Measurements from ENCODE around the gene EPG5. TPM values are rescaled to one million over a fixed set of nuclear protein-coding genes. Genes with fewer than 3 reads are reported as not detected.

Gene EPG5
- total and polyA plus RNA-seq, 10 of the 15 experiments (the other 5 are each of a cell fraction or from before 2014, with no cell fraction given) = 1.9 to 27.7 (median 9.0) TPM

GRCh38 chr18:45932708-45933107, 34.4 kb downstream of the EPG5 start:
- H3K4me1 ChIP-seq (ENCODE audit: control insufficient read depth, insufficient read depth, low read length) = no peaks in the 10 kb centered on the region
- ChIA-PET SMC1A (ENCODE audit: uncharacterized antibody, unreplicated experiment) (interaction anchor here (0.6 to 1.2 kb wide), 4 partner anchors 8 to 75 kb away, joined by 3 to 4 read pairs (median 3); no protein-coding TSS in a partner anchor), RAD21 (ENCODE audit: unreplicated experiment) (interaction anchor here (0.8 to 1.0 kb wide), 2 partner anchors 78 to 267 kb away, joined by 3 read pairs; no protein-coding TSS in a partner anchor), CTCF (interaction anchor here (1.2 to 1.7 kb wide), 3 partner anchors 8 to 141 kb away, joined by 4 to 6 read pairs (median 5); no protein-coding TSS in a partner anchor), POLR2A (no interaction called here)
- H4K20me1 ChIP-seq (ENCODE audit: control insufficient read depth, insufficient read depth) = no peaks in the 10 kb centered on the region
- H3K79me2 ChIP-seq (ENCODE audit: control insufficient read depth, insufficient read depth, low read length) = no peaks in the 10 kb centered on the region
- H3K36me3 ChIP-seq (ENCODE audit: control insufficient read depth in 2 of 2, insufficient read depth in 2 of 2, low read length in 1 of 2) = peaks cover 3 to 4% of the 10 kb centered on the region in 2 experiments; a peak in 2 of 4 replicates
- H3K9me3 ChIP-seq (replicated peaks; ENCODE audit: control insufficient read depth, insufficient read depth, low read length) = no peaks in the 10 kb centered on the region
- in situ Hi-C loops (cut with MboI) (no loop called here), intact Hi-C loops (cut with micrococcal nuclease; ENCODE audit: unreplicated experiment) (no loop called here)
- FAIRE-seq (no peak), DNase-seq (ENCODE audit: low read depth, low spot score) (no peak), ATAC-seq (no peak)
- 97% methylated on average over 3 of the region's 3 CpGs for WGBS (ENCODE audit: insufficient coverage, insufficient replicate concordance, low lambda C conversion rate, missing lambda C conversion rate)
- no peak overlapping the region for H3K9ac ChIP-seq (ENCODE audit: control insufficient read depth, insufficient read depth, low read length)
- H3K4me3 ChIP-seq = no peak overlapping the region
- BruUV-seq (replicated peaks) = no TSS peak
- no peak overlapping the region for H3K27ac ChIP-seq (ENCODE audit: control insufficient read depth, insufficient read depth)
- no peaks in the 10 kb centered on the region for H3K27me3 ChIP-seq (replicated peaks in 1 of 2; ENCODE audit: control insufficient read depth in 2 of 2, insufficient read depth in 2 of 2, low read length in 1 of 2)
- no peak overlapping the region for H3K4me2 ChIP-seq (ENCODE audit: control insufficient read depth, insufficient read depth)
- H2AFZ ChIP-seq (ENCODE audit: control insufficient read depth, low read depth, low read length) = no peak overlapping the region
- no peak for TF ChIP-seq MEF2A (IDR thresholded peaks at IDR 0.05; ENCODE audit: insufficient read depth, low read depth, low read length)
- no peak for TF ChIP-seq IRF3 (IDR thresholded peaks at IDR 0.05)
- no peak for TF ChIP-seq IRF4 (IDR thresholded peaks at IDR 0.05; ENCODE audit: low read depth, low read length)
- no peak for TF ChIP-seq SUPT20H (IDR thresholded peaks at IDR 0.05; ENCODE audit: borderline replicate concordance, control insufficient read depth, low read depth, low read length)
- TF ChIP-seq FOXM1 (IDR thresholded peaks at IDR 0.05; ENCODE audit: low read depth, low read length) = no peak
- TF ChIP-seq SMAD1 (IDR thresholded peaks at IDR 0.05; ENCODE audit: low read depth, partially characterized antibody) = no peak
- TF ChIP-seq IRF5 (IDR thresholded peaks at IDR 0.05; ENCODE audit: borderline replicate concordance) = no peak
- TF ChIP-seq TBL1XR1 (IDR thresholded peaks at IDR 0.05; ENCODE audit: low read depth, low read length) = no peak
- no peak for TF ChIP-seq BHLHE40 (IDR thresholded peaks at IDR 0.05; ENCODE audit: borderline replicate concordance in 1 of 2, low read depth in 2 of 2, low read length in 1 of 2)
- no peak for TF ChIP-seq STAT1 (conservative IDR thresholded peaks at IDR 0.05)
- no peak for TF ChIP-seq ZBTB33 (IDR thresholded peaks at IDR 0.05)
- no peak for TF ChIP-seq E2F8 (IDR thresholded peaks at IDR 0.05; ENCODE audit: low read depth, partially characterized antibody)
- TF ChIP-seq GATAD2B (conservative IDR thresholded peaks at IDR 0.05; ENCODE audit: low read depth) = no peak
- TF ChIP-seq NBN (IDR thresholded peaks at IDR 0.05) = no peak
- no peak for TF ChIP-seq CTCF (IDR thresholded peaks at IDR 0.05 in 2 of 3, conservative IDR thresholded peaks at IDR 0.05 in 1 of 3; ENCODE audit: control insufficient read depth in 2 of 3, extremely low read depth in 1 of 3, insufficient read depth in 1 of 3, low read depth in 3 of 3, low read length in 3 of 3)
